Midbrain (tissue), 1 donor: ENCODE results near the gene RSRP1.

Experiments
- DNase-seq: peaks from one replicate; lab custom pipeline; 2025; lab: John Stamatoyannopoulos, UW

The RSRP1 gene

GRCh38 chr1:25193229-25193628, 54.0 kb downstream of the RSRP1 start:
- no peak for DNase-seq
